Epithelial cell of esophagus (primary cell): ENCODE data around the gene ENG.

Source experiments
- DNase-seq: peaks from one replicate; pipeline ENCODE4 v3.0.0; 2010; ENCODE audit warnings: low read depth
- H3K4me3 ChIP-seq: 2 replicates; pipeline ENCODE4 v1.5.1; 2011; ENCODE audit warnings: mild to moderate bottlenecking, low read length, control low read depth
- CTCF ChIP-seq: IDR thresholded peaks from 2 replicates; pipeline ENCODE4 v1.5.1; 2011; ENCODE audit warnings: low read depth, mild to moderate bottlenecking, low read length, control low read depth, inconsistent platforms; ENCODE audit not compliant: insufficient read depth; ENCODE audit errors: missing control alignments

The ENG gene

GRCh38 chr9:127812936-127813675 is 41.4 kb downstream of the ENG start:
- no peak for DNase-seq
- TF ChIP-seq CTCF, result no peak
- H3K4me3 ChIP-seq, result no peak overlapping the region

GRCh38 chr9:127812011-127812410 is 42.4 kb downstream of the ENG start:
- H3K4me3 ChIP-seq, result no peak overlapping the region
- no peak for TF ChIP-seq CTCF
- no peak for DNase-seq

GRCh38 chr9:127810378-127811187 is 43.9 kb downstream of the ENG start:
- no peak for DNase-seq
- TF ChIP-seq CTCF, result no peak
- H3K4me3 ChIP-seq, result no peak overlapping the region

- DNase-seq, result peak; percentile 61
- no peak for TF ChIP-seq CTCF
- H3K4me3 ChIP-seq, result no peak overlapping the region
These were observed 44.7 kb downstream of the ENG start for GRCh38 chr9:127809540-127810377.

- no peak for DNase-seq
- no peak overlapping the region for H3K4me3 ChIP-seq
- TF ChIP-seq CTCF, result no peak
These were observed 45.4 kb downstream of the ENG start for GRCh38 chr9:127809002-127809539.

- no peak for DNase-seq
- no peak for TF ChIP-seq CTCF
- H3K4me3 ChIP-seq, result no peak overlapping the region
These were observed 46.0 kb downstream of the ENG start for GRCh38 chr9:127808347-127809001.
